Endothelial cell of umbilical vein (primary cell): ENCODE results near the gene LEMD1.
"Not testable (repeated sequence)": the region's sequence is repeated elsewhere in the genome, so short reads cannot be mapped to it uniquely, and the experiment has no call there.

Experiments used
- EZH2 ChIP-seq: IDR thresholded peaks from 2 replicates; pipeline ENCODE4 v1.6.1; 2012; ENCODE audit warnings: borderline replicate concordance, low read depth, mild to moderate bottlenecking, moderate library complexity, low read length, inconsistent platforms; ENCODE audit not compliant: severe bottlenecking
- FOS ChIP-seq: IDR thresholded peaks from 2 replicates; pipeline ENCODE4 v1.6.1; 2011; ENCODE audit warnings: mild to moderate bottlenecking, low read length, moderate library complexity, borderline replicate concordance; ENCODE audit not compliant: insufficient read depth
- GATA2 ChIP-seq: IDR thresholded peaks from 2 replicates; pipeline ENCODE4 v1.7.0; 2011; ENCODE audit warnings: low read depth, mild to moderate bottlenecking, moderate library complexity, mixed read lengths, low read length; ENCODE audit not compliant: insufficient read length, insufficient read depth
- MYC ChIP-seq: IDR thresholded peaks from one replicate; pipeline ENCODE4 v1.6.1; 2011; ENCODE audit warnings: mild to moderate bottlenecking, low read depth, low read length
- POLR2A ChIP-seq: IDR thresholded peaks from 2 replicates; pipeline ENCODE4 v1.6.1; 2012; ENCODE audit warnings: low read depth, mild to moderate bottlenecking, control low read depth, low read length
- POLR2AphosphoS5 ChIP-seq: IDR thresholded peaks from 2 replicates; pipeline ENCODE4 v1.6.1; 2012; ENCODE audit warnings: low read depth, mild to moderate bottlenecking, control low read depth, low read length, moderate library complexity; ENCODE audit not compliant: insufficient read depth
- TF ChIP-seq, protein P1 (sequence below): IDR thresholded peaks from 2 replicates; pipeline ENCODE4 v1.6.1; 2011; ENCODE audit not compliant: insufficient read depth, insufficient read length
- TF ChIP-seq, protein P2 (sequence below), 2 donors: IDR thresholded peaks; 1 replicate in 1 of 2; 2 replicates in 1 of 2; pipeline ENCODE4 v1.5.1; 2011; ENCODE audit warnings: low read length in 2 of 2, mild to moderate bottlenecking in 2 of 2, moderate library complexity in 2 of 2, control low read depth in 1 of 2, inconsistent platforms in 1 of 2, low read depth in 1 of 2; ENCODE audit not compliant: insufficient read depth in 1 of 2; ENCODE audit errors: extremely low read depth in 1 of 2

DNA sequence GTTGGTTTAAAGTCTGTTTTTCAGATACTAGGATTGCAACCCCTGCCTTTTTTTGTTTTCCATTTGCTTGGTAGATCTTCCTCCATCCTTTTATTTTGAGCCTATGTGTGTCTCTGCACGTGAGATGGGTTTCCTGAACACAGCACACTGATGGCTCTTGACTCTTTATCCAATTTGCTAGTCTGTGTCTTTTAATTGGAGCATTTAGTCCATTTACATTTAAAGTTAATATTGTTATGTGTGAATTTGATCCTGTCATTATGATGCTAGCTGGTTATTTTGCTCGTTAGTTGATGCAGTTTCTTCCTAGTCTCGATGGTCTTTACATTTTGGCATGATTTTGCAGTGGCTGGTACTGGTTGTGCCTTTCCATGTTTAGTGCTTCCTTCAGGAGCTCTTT is 17.4 kb downstream of the LEMD1 start:
- not testable (repeated sequence) for TF ChIP-seq POLR2A, POLR2AphosphoS5, EZH2, FOS, GATA2, MYC
- TF ChIP-seq, protein P1, sequence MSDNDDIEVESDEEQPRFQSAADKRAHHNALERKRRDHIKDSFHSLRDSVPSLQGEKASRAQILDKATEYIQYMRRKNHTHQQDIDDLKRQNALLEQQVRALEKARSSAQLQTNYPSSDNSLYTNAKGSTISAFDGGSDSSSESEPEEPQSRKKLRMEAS = not testable (repeated sequence)
- TF ChIP-seq, protein P2, sequence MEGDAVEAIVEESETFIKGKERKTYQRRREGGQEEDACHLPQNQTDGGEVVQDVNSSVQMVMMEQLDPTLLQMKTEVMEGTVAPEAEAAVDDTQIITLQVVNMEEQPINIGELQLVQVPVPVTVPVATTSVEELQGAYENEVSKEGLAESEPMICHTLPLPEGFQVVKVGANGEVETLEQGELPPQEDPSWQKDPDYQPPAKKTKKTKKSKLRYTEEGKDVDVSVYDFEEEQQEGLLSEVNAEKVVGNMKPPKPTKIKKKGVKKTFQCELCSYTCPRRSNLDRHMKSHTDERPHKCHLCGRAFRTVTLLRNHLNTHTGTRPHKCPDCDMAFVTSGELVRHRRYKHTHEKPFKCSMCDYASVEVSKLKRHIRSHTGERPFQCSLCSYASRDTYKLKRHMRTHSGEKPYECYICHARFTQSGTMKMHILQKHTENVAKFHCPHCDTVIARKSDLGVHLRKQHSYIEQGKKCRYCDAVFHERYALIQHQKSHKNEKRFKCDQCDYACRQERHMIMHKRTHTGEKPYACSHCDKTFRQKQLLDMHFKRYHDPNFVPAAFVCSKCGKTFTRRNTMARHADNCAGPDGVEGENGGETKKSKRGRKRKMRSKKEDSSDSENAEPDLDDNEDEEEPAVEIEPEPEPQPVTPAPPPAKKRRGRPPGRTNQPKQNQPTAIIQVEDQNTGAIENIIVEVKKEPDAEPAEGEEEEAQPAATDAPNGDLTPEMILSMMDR (IDR thresholded peaks at IDR 0.05; ENCODE audit: extremely low read depth in 1 of 2, insufficient read depth in 1 of 2, low read depth in 1 of 2, low read length in 2 of 2) = not testable (repeated sequence)
